Endothelial cell of umbilical vein (primary cell): ENCODE measurements around the gene DNAJC6. TPM values are rescaled to one million over a fixed set of nuclear protein-coding genes. Genes with fewer than 3 reads are reported as not detected.

Source experiments
- BruUV-seq: library from RNA; stranded (reverse); fragments of 400-500 nt; replicated peaks from 2 replicates; lab custom pipeline; 2021; lab: Mats Ljungman, UMichigan
- CTCF ChIA-PET: fragments of 300-600, 350-600 bp; sonication (Branson Sonifier 250); formaldehyde crosslinking; loops from one replicate; lab custom pipeline; 2021; ENCODE audit warnings: antibody characterized with exemption, inconsistent platforms; lab: Charles Lee
- POLR2A ChIA-PET: fragments of 300-600, 350-600 bp; sonication (Branson Sonifier 250); formaldehyde crosslinking; loops from one replicate; lab custom pipeline; 2021; ENCODE audit warnings: antibody characterized with exemption, inconsistent platforms; lab: Charles Lee
- DNase-seq: peaks from one replicate; pipeline ENCODE4 v3.0.0-alpha.2; 2011; ENCODE audit warnings: low read depth, low spot score
- FAIRE-seq: peaks from 2 replicates; lab custom pipeline; 2011; peaks lifted over from hg19 to GRCh38; lab: Jason Lieb, UNC
- H2AFZ ChIP-seq: 2 replicates; pipeline ENCODE4 v1.6.0; 2012; ENCODE audit warnings: low read depth, low read length, control low read depth, inconsistent platforms
- H3K27ac ChIP-seq: 2 replicates; pipeline ENCODE4 v1.5.1; 2011; ENCODE audit warnings: low read depth, mild to moderate bottlenecking, control low read depth, low read length, moderate library complexity; ENCODE audit not compliant: insufficient read depth
- H3K27me3 ChIP-seq, 2 experiments: 2 replicates each; pipeline versions ENCODE4 v1.6.0 to v1.6.1; 2011; ENCODE audit warnings: low read length in 2 of 2, mixed read lengths in 1 of 2; ENCODE audit not compliant: control insufficient read depth in 2 of 2, insufficient read depth in 2 of 2
- H3K36me3 ChIP-seq, 2 experiments: 2 replicates in 1 of 2; 3 replicates in 1 of 2; pipeline ENCODE4 v1.5.1; 2011; ENCODE audit warnings: low read length in 2 of 2, mild to moderate bottlenecking in 1 of 2, moderate library complexity in 1 of 2; ENCODE audit not compliant: control insufficient read depth in 2 of 2, insufficient read depth in 2 of 2; ENCODE audit errors: extremely low read depth in 1 of 2
- H3K4me1 ChIP-seq: 3 replicates; pipeline ENCODE4 v1.5.1; 2011; ENCODE audit warnings: mild to moderate bottlenecking, low read length; ENCODE audit not compliant: control insufficient read depth, insufficient read depth; ENCODE audit errors: extremely low read depth
- H3K4me2 ChIP-seq: 2 replicates; pipeline ENCODE4 v1.6.1; 2011; ENCODE audit warnings: low read length, control low read depth, mixed read lengths; ENCODE audit not compliant: insufficient read depth
- H3K4me3 ChIP-seq, 3 experiments: fragments of 200-600 bp in 1 of 3; sonication (generic), shearing (Covaris generic) in 1 of 3; replicated peaks in 1 of 3; 2 replicates each; pipeline ENCODE4 v1.5.1; 2011 to 2016; ENCODE audit warnings: control low read depth in 3 of 3, low read length in 3 of 3, mild to moderate bottlenecking in 2 of 3, inconsistent platforms in 1 of 3, low read depth in 1 of 3, moderate library complexity in 1 of 3; ENCODE audit not compliant: insufficient read depth in 1 of 3
- H3K79me2 ChIP-seq: 2 replicates; pipeline ENCODE4 v1.6.0; 2012; ENCODE audit warnings: low read length, inconsistent platforms; ENCODE audit not compliant: control insufficient read depth, insufficient read depth
- H3K9ac ChIP-seq: replicated peaks from 2 replicates; pipeline ENCODE3; 2011; ENCODE audit warnings: low read length, control low read depth; ENCODE audit not compliant: insufficient read depth; ENCODE audit errors: extremely low read depth
- H3K9me1 ChIP-seq: replicated peaks from 3 replicates; pipeline ENCODE4 v1.6.0; 2011; ENCODE audit warnings: mild to moderate bottlenecking, low read length; ENCODE audit not compliant: control insufficient read depth, insufficient read depth; ENCODE audit errors: extremely low read depth
- H3K9me3 ChIP-seq: replicated peaks from 2 replicates; pipeline ENCODE4 v1.5.1; 2012; ENCODE audit warnings: low read length, inconsistent platforms; ENCODE audit not compliant: control insufficient read depth, insufficient read depth
- H4K20me1 ChIP-seq: replicated peaks from 2 replicates; pipeline ENCODE3; 2011; ENCODE audit warnings: mild to moderate bottlenecking, low read length; ENCODE audit not compliant: control insufficient read depth, insufficient read depth; ENCODE audit errors: extremely low read depth
- EZH2 ChIP-seq: IDR thresholded peaks from 2 replicates; pipeline ENCODE4 v1.6.1; 2012; ENCODE audit warnings: borderline replicate concordance, low read depth, mild to moderate bottlenecking, moderate library complexity, low read length, inconsistent platforms; ENCODE audit not compliant: severe bottlenecking
- FOS ChIP-seq: IDR thresholded peaks from 2 replicates; pipeline ENCODE4 v1.6.1; 2011; ENCODE audit warnings: mild to moderate bottlenecking, low read length, moderate library complexity, borderline replicate concordance; ENCODE audit not compliant: insufficient read depth
- JUN ChIP-seq: IDR thresholded peaks from 2 replicates; pipeline ENCODE4 v1.6.1; 2011; ENCODE audit warnings: borderline replicate concordance, low read depth; ENCODE audit not compliant: insufficient read length, insufficient read depth
- MYC ChIP-seq: IDR thresholded peaks from one replicate; pipeline ENCODE4 v1.6.1; 2011; ENCODE audit warnings: mild to moderate bottlenecking, low read depth, low read length
- POLR2A ChIP-seq: IDR thresholded peaks from 2 replicates; pipeline ENCODE4 v1.6.1; 2012; ENCODE audit warnings: low read depth, mild to moderate bottlenecking, control low read depth, low read length
- POLR2AphosphoS5 ChIP-seq: IDR thresholded peaks from 2 replicates; pipeline ENCODE4 v1.6.1; 2012; ENCODE audit warnings: low read depth, mild to moderate bottlenecking, control low read depth, low read length, moderate library complexity; ENCODE audit not compliant: insufficient read depth
- dilution Hi-C: fragments of 300-500 bp; cut with MboI; formaldehyde crosslinking; loops from one replicate; pipeline ENCODE4 v1.15.0; 2019; ENCODE audit warnings: low sequenced_read_pairs; ENCODE audit not compliant: extremely low pct_ligation_motif_present
- intact Hi-C: fragments of 100-400 bp; cut with micrococcal nuclease; formaldehyde crosslinking; loops from one replicate; pipeline ENCODE4 v1.10.0; 2022
- polyA plus RNA-seq, 4 experiments: library from polyadenylated mRNA; depleted of rRNA in 3 of 4; stranded (reverse) in 3 of 4; unstranded in 1 of 4; fragments of >200 nt; gene quantifications; 2 replicates each; pipeline versions ENCODE4 v1.2.1 to v1.2.3, GENCODE V29; 2011 to 2012; ENCODE audit warnings: missing spikeins in 1 of 4
- total RNA-seq: library from RNA; stranded (reverse); gene quantifications from 2 replicates; pipeline ENCODE4 v1.2.3, GENCODE V29; 2021
- TF ChIP-seq, protein P1 (sequence below), 2 donors: IDR thresholded peaks; 1 replicate in 1 of 2; 2 replicates in 1 of 2; pipeline ENCODE4 v1.5.1; 2011; ENCODE audit warnings: low read length in 2 of 2, mild to moderate bottlenecking in 2 of 2, moderate library complexity in 2 of 2, control low read depth in 1 of 2, inconsistent platforms in 1 of 2, low read depth in 1 of 2; ENCODE audit not compliant: insufficient read depth in 1 of 2; ENCODE audit errors: extremely low read depth in 1 of 2
- TF ChIP-seq, protein P2 (sequence below): IDR thresholded peaks from 2 replicates; pipeline ENCODE4 v1.6.1; 2011; ENCODE audit not compliant: insufficient read depth, insufficient read length

Gene DNAJC6
- total and polyA plus RNA-seq, 2 donors (not counting 3 experiments of a cell fraction or from before 2014, with no cell fraction given) = 2.3 to 4.9 TPM

DNA sequence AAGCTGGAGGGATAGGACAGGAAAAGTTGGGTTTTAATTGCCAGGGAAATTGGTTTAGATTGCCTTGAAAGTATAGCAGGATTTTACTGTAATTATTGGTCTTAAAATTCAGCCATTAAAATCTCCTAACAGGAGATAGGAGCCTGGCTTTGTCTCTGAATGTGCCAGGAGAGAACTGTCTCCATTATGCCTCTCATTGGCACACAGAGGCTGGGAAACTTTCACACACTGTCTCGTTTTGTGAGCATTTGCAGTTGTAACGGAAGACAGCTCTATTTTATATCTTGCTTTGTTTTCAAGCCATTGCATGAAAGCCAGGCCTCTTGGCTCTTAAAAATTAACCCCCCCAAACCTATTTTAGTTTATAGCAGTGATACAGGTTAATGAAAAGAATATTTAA, 12.5 kb downstream of the DNAJC6 start:
- H3K79me2 ChIP-seq = no peaks in the 10 kb centered on the region
- H2AFZ ChIP-seq = no peak overlapping the region
- H3K9me1 ChIP-seq = no peaks in the 10 kb centered on the region
- no peaks in the 10 kb centered on the region for H3K9me3 ChIP-seq
- no peaks in the 10 kb centered on the region for H3K27me3 ChIP-seq
- no peaks in the 10 kb centered on the region for H3K4me1 ChIP-seq
- no peak for FAIRE-seq
- no peaks in the 10 kb centered on the region for H4K20me1 ChIP-seq
- POLR2A ChIA-PET = interaction anchor here (0.7 kb wide), 1 partner anchor 20 kb away, joined by 3 read pairs; no protein-coding TSS in a partner anchor
- intact Hi-C loops = no loop called here
- dilution Hi-C loops = no loop called here
- no peaks in the 10 kb centered on the region for H3K36me3 ChIP-seq
- H3K9ac ChIP-seq = no peak overlapping the region
- TF ChIP-seq EZH2 = no peak
- TF ChIP-seq, protein P1, sequence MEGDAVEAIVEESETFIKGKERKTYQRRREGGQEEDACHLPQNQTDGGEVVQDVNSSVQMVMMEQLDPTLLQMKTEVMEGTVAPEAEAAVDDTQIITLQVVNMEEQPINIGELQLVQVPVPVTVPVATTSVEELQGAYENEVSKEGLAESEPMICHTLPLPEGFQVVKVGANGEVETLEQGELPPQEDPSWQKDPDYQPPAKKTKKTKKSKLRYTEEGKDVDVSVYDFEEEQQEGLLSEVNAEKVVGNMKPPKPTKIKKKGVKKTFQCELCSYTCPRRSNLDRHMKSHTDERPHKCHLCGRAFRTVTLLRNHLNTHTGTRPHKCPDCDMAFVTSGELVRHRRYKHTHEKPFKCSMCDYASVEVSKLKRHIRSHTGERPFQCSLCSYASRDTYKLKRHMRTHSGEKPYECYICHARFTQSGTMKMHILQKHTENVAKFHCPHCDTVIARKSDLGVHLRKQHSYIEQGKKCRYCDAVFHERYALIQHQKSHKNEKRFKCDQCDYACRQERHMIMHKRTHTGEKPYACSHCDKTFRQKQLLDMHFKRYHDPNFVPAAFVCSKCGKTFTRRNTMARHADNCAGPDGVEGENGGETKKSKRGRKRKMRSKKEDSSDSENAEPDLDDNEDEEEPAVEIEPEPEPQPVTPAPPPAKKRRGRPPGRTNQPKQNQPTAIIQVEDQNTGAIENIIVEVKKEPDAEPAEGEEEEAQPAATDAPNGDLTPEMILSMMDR (IDR thresholded peaks at IDR 0.05; ENCODE audit: extremely low read depth in 1 of 2, insufficient read depth in 1 of 2, low read depth in 1 of 2, low read length in 2 of 2) = no peak
- no peak for TF ChIP-seq MYC
- TF ChIP-seq, protein P2, sequence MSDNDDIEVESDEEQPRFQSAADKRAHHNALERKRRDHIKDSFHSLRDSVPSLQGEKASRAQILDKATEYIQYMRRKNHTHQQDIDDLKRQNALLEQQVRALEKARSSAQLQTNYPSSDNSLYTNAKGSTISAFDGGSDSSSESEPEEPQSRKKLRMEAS = no peak
- no peak for TF ChIP-seq FOS
- no peak for TF ChIP-seq POLR2A
- TF ChIP-seq JUN = no peak
- TF ChIP-seq POLR2AphosphoS5 = no peak
- no peak overlapping the region for H3K4me2 ChIP-seq
- no TSS peak for BruUV-seq
- H3K4me3 ChIP-seq = no peak overlapping the region
- CTCF ChIA-PET = interaction anchor here (2.6 kb wide), 1 partner anchor 366 kb away, joined by 6 read pairs; no protein-coding TSS in a partner anchor
- no peak for DNase-seq
- H3K27ac ChIP-seq = no peak overlapping the region
